ENCODE data around the gene TNIP1. TPM values are rescaled to one million over a fixed set of nuclear protein-coding genes. Genes with fewer than 3 reads are reported as not detected.

TNIP1 gene
- total and polyA plus RNA-seq, 4 donors: 81.5 to 308 (median 129) TPM

DNA sequence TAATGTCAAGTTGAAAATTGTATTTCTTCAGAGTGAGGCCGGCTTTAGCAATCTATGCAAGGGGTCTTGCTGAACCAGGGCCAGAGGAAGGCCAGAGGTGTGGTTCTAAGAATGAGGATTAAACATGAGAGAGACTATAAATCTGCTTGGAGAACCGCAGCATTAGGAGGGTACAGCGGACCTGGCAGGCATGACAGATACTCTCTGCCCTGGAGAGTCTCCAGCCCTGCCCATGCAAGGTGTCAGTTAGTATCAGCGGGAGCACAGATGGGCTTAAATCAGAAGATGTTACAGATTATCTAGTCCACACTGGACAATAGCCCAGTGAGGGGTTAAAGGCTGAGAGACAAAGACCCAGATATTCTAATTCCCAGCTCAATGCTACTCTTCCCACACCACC, 71.9 kb downstream of the TNIP1 start:
- H3K36me3 ChIP-seq (ENCODE audit: control insufficient read depth in 4 of 4, insufficient read depth in 4 of 4, low read length in 4 of 4): no peaks in the 10 kb centered on the region
- no peak overlapping the region for H3K27ac ChIP-seq (ENCODE audit: low read depth in 1 of 2, low read length in 1 of 2)
- DNase-seq (no peak), ATAC-seq (ENCODE audit: insufficient read depth, low FRiP score) (no peak)
- TF ChIP-seq, protein P1, sequence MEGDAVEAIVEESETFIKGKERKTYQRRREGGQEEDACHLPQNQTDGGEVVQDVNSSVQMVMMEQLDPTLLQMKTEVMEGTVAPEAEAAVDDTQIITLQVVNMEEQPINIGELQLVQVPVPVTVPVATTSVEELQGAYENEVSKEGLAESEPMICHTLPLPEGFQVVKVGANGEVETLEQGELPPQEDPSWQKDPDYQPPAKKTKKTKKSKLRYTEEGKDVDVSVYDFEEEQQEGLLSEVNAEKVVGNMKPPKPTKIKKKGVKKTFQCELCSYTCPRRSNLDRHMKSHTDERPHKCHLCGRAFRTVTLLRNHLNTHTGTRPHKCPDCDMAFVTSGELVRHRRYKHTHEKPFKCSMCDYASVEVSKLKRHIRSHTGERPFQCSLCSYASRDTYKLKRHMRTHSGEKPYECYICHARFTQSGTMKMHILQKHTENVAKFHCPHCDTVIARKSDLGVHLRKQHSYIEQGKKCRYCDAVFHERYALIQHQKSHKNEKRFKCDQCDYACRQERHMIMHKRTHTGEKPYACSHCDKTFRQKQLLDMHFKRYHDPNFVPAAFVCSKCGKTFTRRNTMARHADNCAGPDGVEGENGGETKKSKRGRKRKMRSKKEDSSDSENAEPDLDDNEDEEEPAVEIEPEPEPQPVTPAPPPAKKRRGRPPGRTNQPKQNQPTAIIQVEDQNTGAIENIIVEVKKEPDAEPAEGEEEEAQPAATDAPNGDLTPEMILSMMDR (IDR thresholded peaks at IDR 0.05; ENCODE audit: control extremely low read depth, extremely low read depth): no peak
- no peak overlapping the region for H3K9ac ChIP-seq (ENCODE audit: insufficient read depth in 1 of 2, low read length in 2 of 2)
- H3K27me3 ChIP-seq (ENCODE audit: control insufficient read depth in 3 of 3, insufficient read depth in 3 of 3, low read length in 2 of 3): no peaks in the 10 kb centered on the region
- peaks cover 5 to 48% (median 11%) of the 10 kb centered on the region in 5 donors for H3K4me1 ChIP-seq (ENCODE audit: control insufficient read depth in 5 of 5, insufficient read depth in 5 of 5, low read length in 5 of 5)
- no peak overlapping the region for H3K4me3 ChIP-seq
- no peaks in the 10 kb centered on the region for H3K9me3 ChIP-seq (ENCODE audit: control insufficient read depth in 4 of 4, insufficient read depth in 3 of 4, low read length in 3 of 4)
- 92 to 94% methylated on average over 4 of the region's 4 CpGs for whole genome bisulfite sequencing, 2 donors

GRCh38 chr5:151008210-151008491, 72.7 kb downstream of the TNIP1 start:
- WGBS, 2 donors: 42 to 85% methylated on average over 2 of the region's 2 CpGs
- H3K36me3 ChIP-seq (ENCODE audit: control insufficient read depth in 4 of 4, insufficient read depth in 4 of 4, low read length in 4 of 4): no peaks in the 10 kb centered on the region
- H3K27me3 ChIP-seq (ENCODE audit: control insufficient read depth in 3 of 3, insufficient read depth in 3 of 3, low read length in 2 of 3): no peaks in the 10 kb centered on the region
- H3K4me1 ChIP-seq (ENCODE audit: control insufficient read depth in 5 of 5, insufficient read depth in 5 of 5, low read length in 5 of 5): peaks cover 7 to 50% (median 11%) of the 10 kb centered on the region in 5 donors
- H3K9me3 ChIP-seq (ENCODE audit: control insufficient read depth in 4 of 4, insufficient read depth in 3 of 4, low read length in 3 of 4): no peaks in the 10 kb centered on the region
- DNase-seq (no peak), ATAC-seq (ENCODE audit: insufficient read depth, low FRiP score) (no peak)
- no peak overlapping the region for H3K4me3 ChIP-seq
- no peak overlapping the region for H3K9ac ChIP-seq (ENCODE audit: insufficient read depth in 1 of 2, low read length in 2 of 2)
- peak overlapping the region in 1 of 2 donors; percentile 53 for H3K27ac ChIP-seq (ENCODE audit: low read depth in 1 of 2, low read length in 1 of 2)
- TF ChIP-seq, protein P1 (IDR thresholded peaks at IDR 0.05; ENCODE audit: control extremely low read depth, extremely low read depth): no peak

- Histone ChIP-seq H3K27me3 (ENCODE audit: control insufficient read depth in 3 of 3, insufficient read depth in 3 of 3, low read length in 2 of 3) (no peaks in the 10 kb centered on the region), H3K27ac (ENCODE audit: low read depth in 1 of 2, low read length in 1 of 2) (peak overlapping the region in 1 of 2 donors; percentile 53), H3K4me3 (no peak overlapping the region), H3K9ac (ENCODE audit: insufficient read depth in 1 of 2, low read length in 2 of 2) (no peak overlapping the region), H3K4me1 (ENCODE audit: control insufficient read depth in 5 of 5, insufficient read depth in 5 of 5, low read length in 5 of 5) (peaks cover 8 to 53% (median 11%) of the 10 kb centered on the region in 5 donors), H3K9me3 (ENCODE audit: control insufficient read depth in 4 of 4, insufficient read depth in 3 of 4, low read length in 3 of 4) (no peaks in the 10 kb centered on the region), H3K36me3 (ENCODE audit: control insufficient read depth in 4 of 4, insufficient read depth in 4 of 4, low read length in 4 of 4) (no peaks in the 10 kb centered on the region)
- WGBS, 2 donors: 72 to 87% methylated on average over 7 of the region's 7 CpGs
- TF ChIP-seq, protein P1 (IDR thresholded peaks at IDR 0.05; ENCODE audit: control extremely low read depth, extremely low read depth): no peak
- no peak for DNase-seq
- ATAC-seq (ENCODE audit: insufficient read depth, low FRiP score): no peak
Observed at GRCh38 chr5:151007430-151008209, 73.2 kb downstream of the TNIP1 start.
